Adrenal gland (tissue), 12 donors: ENCODE data around the gene MCF2L. TPM values are rescaled to one million over a fixed set of nuclear protein-coding genes. Genes with fewer than 3 reads are reported as not detected.

Experiments used
- DNase-seq, 7 donors: peaks; one replicate each; pipeline ENCODE4 v3.0.0-alpha.2; 2019 to 2020
- H3K27ac ChIP-seq, 5 donors: fragments of 200-600 bp; sonication (generic) in 4 of 5; 1 replicate in 3 of 5; 2 replicates in 2 of 5; pipeline versions ENCODE4 v1.5.1 to v1.8.0; 2016 to 2020; ENCODE audit warnings: mild to moderate bottlenecking in 1 of 5
- H3K27me3 ChIP-seq: fragments of 200-600 bp; 2 replicates; pipeline ENCODE4 v1.8.0; 2021
- H3K36me3 ChIP-seq, 2 donors: fragments of 200-600 bp; replicated peaks in 1 of 2; 1 replicate in 1 of 2; 2 replicates in 1 of 2; pipeline versions ENCODE4 v1.5.1 to v1.8.0; 2018 to 2022
- H3K4me1 ChIP-seq, 2 donors: fragments of 200-600 bp; replicated peaks in 1 of 2; 1 replicate in 1 of 2; 2 replicates in 1 of 2; pipeline versions ENCODE4 v1.5.1 to v1.8.0; 2018 to 2021
- H3K4me3 ChIP-seq, 4 donors: fragments of 200-600 bp; sonication (generic) in 3 of 4; one replicate each; pipeline ENCODE4 v1.5.1; 2016 to 2018
- H3K9me3 ChIP-seq, 3 donors: fragments of 200-600 bp; sonication (generic) in 1 of 3; replicated peaks in 1 of 3; 1 replicate in 2 of 3; 2 replicates in 1 of 3; pipeline versions ENCODE4 v1.5.1 to v1.8.0; 2016 to 2021
- CTCF ChIP-seq, 6 experiments: fragments of 450-650 bp in 4 of 6; fragments of 200-600 bp in 2 of 6; sonication (generic) in 1 of 6; IDR thresholded peaks; 1 replicate in 5 of 6; 2 replicates in 1 of 6; pipeline versions ENCODE4 v1.5.1 to v1.8.0; 2016 to 2021; ENCODE audit warnings: antibody characterized with exemption in 6 of 6, mild to moderate bottlenecking in 2 of 6, moderate library complexity in 1 of 6
- POLR2A ChIP-seq, 2 donors: fragments of 450-650 bp; IDR thresholded peaks; one replicate each; pipeline ENCODE4 v1.6.1; 2017; ENCODE audit warnings: antibody characterized with exemption in 2 of 2, mild to moderate bottlenecking in 2 of 2, moderate library complexity in 1 of 2
- WGBS, 4 donors: extraction: QIAGEN DNeasy Blood & Tissue Kit in 2 of 4; methylation state at CpG; one replicate each; pipeline versions ENCODE4 v1.1.5 to v1.1.7; 2013 to 2017; 5-methylcytosine and 5-hydroxymethylcytosine counted together
- intact Hi-C, 2 donors: fragments of 100-400 bp; cut with DNase I; formaldehyde crosslinking; loops; one replicate each; pipeline versions ENCODE4 v1.14.1 to v1.15.0; 2022 to 2023
- polyA plus RNA-seq, 3 donors: library from polyadenylated mRNA; stranded (reverse); fragments of 200-250 nt in 2 of 3; fragments of 350-450 nt in 1 of 3; fragmentation: Illumina TruSeq in 1 of 3; extraction: RNeasy Lipid Tissue Mini Kit (QIAGEN cat#74804) in 1 of 3; gene quantifications; one replicate each; pipeline ENCODE4 v1.2.3, GENCODE V29; 2013 to 2014
- total RNA-seq, 9 donors: library from RNA; depleted of rRNA in 4 of 9; stranded (reverse); fragments of >200 nt in 4 of 9; fragments of 120-200 nt in 1 of 9; fragmentation: NEBNext Ultra II Directional in 1 of 9; extraction: Animal tissue kit (Norgen Biotek cat#: 25700) in 1 of 9; gene quantifications; one replicate each; pipeline versions ENCODE4 v1.1.0 to v1.2.4, GENCODE V29; 2013 to 2023
- donor health status: healthy with polysubstance abuse.
- donor health status: Bipolar disorder and iron deficiency.
- donor health status: DM: yes; HTN: yes; CAD: no.
- donor health status: DM: no; HTN: no; CAD: no.
- donor health status: DM: no; HTN: no; CAD: no.
- donor health status: DM: yes; HTN: yes; CAD: no.

The MCF2L gene
- total and polyA plus RNA-seq, 12 donors, result 7.6 to 49.0 (median 15.3) TPM

- H3K27me3 ChIP-seq, result no peaks in the 10 kb centered on the region
- 40 to 85% (median 77%) methylated on average over 1 to 11 of the region's 11 CpGs for WGBS, 4 donors
These were observed 72.3 kb downstream of the MCF2L start for GRCh38 chr13:113041293-113041690.

GRCh38 chr13:113041896-113042295 is 72.9 kb downstream of the MCF2L start:
- Histone ChIP-seq H3K4me3 (no peak overlapping the region), H3K27me3 (no peaks in the 10 kb centered on the region), H3K9me3 (no peaks in the 10 kb centered on the region), H3K36me3 (no peaks in the 10 kb centered on the region), H3K4me1 (no peaks in the 10 kb centered on the region), H3K27ac (no peak overlapping the region)
- WGBS, 4 donors, result 78 to 93% (median 82%) methylated on average over 11 to 15 of the region's 15 CpGs
- intact Hi-C loops, result no loop called here
- no peak for TF ChIP-seq POLR2A (IDR thresholded peaks at IDR 0.05)
- TF ChIP-seq CTCF (IDR thresholded peaks at IDR 0.05), result no peak
- DNase-seq, result no peak

More at GRCh38 chr13:113041293-113041690, 72.3 kb downstream of the MCF2L start:
- DNase-seq, result no peak
- Histone ChIP-seq H3K4me1 (no peaks in the 10 kb centered on the region), H3K9me3 (no peaks in the 10 kb centered on the region), H3K36me3 (no peaks in the 10 kb centered on the region), H3K27ac (no peak overlapping the region), H3K4me3 (no peak overlapping the region)
- TF ChIP-seq CTCF (IDR thresholded peaks at IDR 0.05) (no peak), POLR2A (IDR thresholded peaks at IDR 0.05) (no peak)
- intact Hi-C loops, result no loop called here

- Histone ChIP-seq H3K27me3 (no peaks in the 10 kb centered on the region), H3K4me3 (no peak overlapping the region), H3K4me1 (no peaks in the 10 kb centered on the region), H3K36me3 (no peaks in the 10 kb centered on the region), H3K9me3 (no peaks in the 10 kb centered on the region), H3K27ac (no peak overlapping the region)
- DNase-seq, result no peak
- TF ChIP-seq POLR2A (IDR thresholded peaks at IDR 0.05) (no peak), CTCF (IDR thresholded peaks at IDR 0.05) (no peak)
- WGBS, 4 donors, result 92 to 94% (median 93%) methylated on average over 14 to 20 of the region's 20 CpGs
- intact Hi-C loops, result no loop called here
These were observed 73.4 kb downstream of the MCF2L start for GRCh38 chr13:113042456-113042855.

- intact Hi-C loops, result no loop called here
- 84 to 89% (median 86%) methylated on average over 12 to 20 of the region's 20 CpGs for WGBS, 4 donors
- H3K27ac ChIP-seq, result no peak overlapping the region
- no peaks in the 10 kb centered on the region for H3K9me3 ChIP-seq
- H3K4me1 ChIP-seq, result no peaks in the 10 kb centered on the region
- no peak for DNase-seq
- no peaks in the 10 kb centered on the region for H3K27me3 ChIP-seq
- TF ChIP-seq CTCF (IDR thresholded peaks at IDR 0.05), result no peak
- no peak overlapping the region for H3K4me3 ChIP-seq
- no peaks in the 10 kb centered on the region for H3K36me3 ChIP-seq
These were observed 74.1 kb downstream of the MCF2L start for GRCh38 chr13:113043001-113043630.
